ENCODE data around the gene EFCAB5. TPM values are rescaled to one million over a fixed set of nuclear protein-coding genes. Genes with fewer than 3 reads are reported as not detected.

Gene EFCAB5
- total and polyA plus RNA-seq, 2 of the 8 experiments (the other 6 are each of a cell fraction or from before 2014, with no cell fraction given), result 0.05 to 0.34 TPM

GRCh38 chr17:30000001-30000754, 58.7 kb downstream of the EFCAB5 start:
- no peak overlapping the region for H4K91ac ChIP-seq (replicated peaks; ENCODE audit: insufficient read length, low read length)
- H2BK20ac ChIP-seq (ENCODE audit: low read length), result no peak overlapping the region
- no peak overlapping the region for H3K4ac ChIP-seq (replicated peaks; ENCODE audit: insufficient read length, low read depth, low read length)
- no peaks in the 10 kb centered on the region for H3K9me3 ChIP-seq (ENCODE audit: insufficient read depth in 2 of 2, low read depth in 1 of 2, low read length in 1 of 2)
- H3K4me2 ChIP-seq (ENCODE audit: insufficient read depth in 1 of 2, low read depth in 2 of 2, low read length in 2 of 2), result no peak overlapping the region
- no peak overlapping the region for H2BK5ac ChIP-seq (ENCODE audit: low read depth, low read length)
- H2AK5ac ChIP-seq (ENCODE audit: low read depth, low read length), result no peak overlapping the region
- H3K14ac ChIP-seq (ENCODE audit: insufficient read length), result no peak overlapping the region
- H4K8ac ChIP-seq (ENCODE audit: extremely low read depth, insufficient read depth, low read length), result no peak overlapping the region
- no peaks in the 10 kb centered on the region for H3K36me3 ChIP-seq (ENCODE audit: control insufficient read depth in 2 of 4, insufficient read depth in 4 of 4, low read length in 3 of 4)
- no peak overlapping the region for H3K18ac ChIP-seq (ENCODE audit: extremely low read depth, low read length)
- no peaks in the 10 kb centered on the region for H3K27me3 ChIP-seq (replicated peaks in 1 of 4; ENCODE audit: control insufficient read depth in 3 of 4, extremely low read depth in 1 of 4, insufficient read depth in 3 of 4, low read length in 3 of 4)
- ChIA-PET POLR2A (ENCODE audit: partially characterized antibody) (no interaction called here), CTCF (ENCODE audit: partially characterized antibody) (interaction anchor here (1.1 kb wide), 1 partner anchor 61 kb away, joined by 3 read pairs; no protein-coding TSS in a partner anchor)
- H2BK12ac ChIP-seq (ENCODE audit: low read depth, low read length), result no peak overlapping the region
- H4K20me1 ChIP-seq (replicated peaks in 1 of 2; ENCODE audit: control insufficient read depth in 1 of 2, insufficient read depth in 2 of 2, low read length in 2 of 2), result no peaks in the 10 kb centered on the region
- H3K27ac ChIP-seq (ENCODE audit: low read depth, low read length), result no peak overlapping the region
- no peaks in the 10 kb centered on the region for H3K23me2 ChIP-seq (ENCODE audit: low read depth, low read length)
- no peak overlapping the region for H3K23ac ChIP-seq (ENCODE audit: insufficient read length)
- DNase-seq (ENCODE audit: low read depth in 1 of 2, low spot score in 2 of 2), result no peak
- H3K79me1 ChIP-seq (ENCODE audit: low read depth, low read length), result no peaks in the 10 kb centered on the region
- TF ChIP-seq SIN3A (conservative IDR thresholded peaks at IDR 0.05 in 1 of 2, IDR thresholded peaks at IDR 0.05 in 1 of 2; ENCODE audit: low read depth in 1 of 2, low read length in 2 of 2) (no peak), BRCA1 (IDR thresholded peaks at IDR 0.05; ENCODE audit: low read depth, low read length) (no peak), GTF2F1 (IDR thresholded peaks at IDR 0.05; ENCODE audit: borderline replicate concordance, low read depth, low read length) (no peak), SIX5 (IDR thresholded peaks at IDR 0.05; ENCODE audit: low read depth, low read length) (no peak), USF2 (IDR thresholded peaks at IDR 0.05; ENCODE audit: low read length) (no peak), CEBPB (IDR thresholded peaks at IDR 0.05; ENCODE audit: low read depth, low read length) (no peak), SUZ12 (IDR thresholded peaks at IDR 0.05; ENCODE audit: low read length) (no peak)
- no peaks in the 10 kb centered on the region for H3K4me1 ChIP-seq (replicated peaks in 1 of 4; ENCODE audit: control insufficient read depth in 3 of 4, insufficient read depth in 4 of 4, low read length in 3 of 4)
- no peak overlapping the region for H2BK15ac ChIP-seq (ENCODE audit: low read length)
- no peak overlapping the region for H3K9ac ChIP-seq (replicated peaks in 1 of 4; ENCODE audit: extremely low read depth in 1 of 4, low read depth in 3 of 4, low read length in 3 of 4)
- H2AFZ ChIP-seq (ENCODE audit: low read length), result no peak overlapping the region
- no peak overlapping the region for H3K56ac ChIP-seq (replicated peaks; ENCODE audit: insufficient read length, low read depth, low read length)
- WGBS, 2 experiments (ENCODE audit: extremely low coverage in 1 of 2, insufficient coverage in 1 of 2, insufficient read length in 1 of 2, insufficient replicate concordance in 2 of 2, low coverage in 1 of 2, low lambda C conversion rate in 2 of 2, missing lambda C conversion rate in 1 of 2), result 79% methylated on average over 3 of the region's 3 CpGs; no CpG with 5 or more reads in 1 of the 2 experiments
- H3K4me3 ChIP-seq (ENCODE audit: extremely low read depth in 1 of 4, insufficient read depth in 2 of 4, low read depth in 3 of 4, low read length in 4 of 4), result no peak overlapping the region
- no peak overlapping the region for H2BK120ac ChIP-seq (replicated peaks; ENCODE audit: low read depth, low read length)
- H3K79me2 ChIP-seq (ENCODE audit: control insufficient read depth in 1 of 2, insufficient read depth in 2 of 2, low read length in 2 of 2), result no peaks in the 10 kb centered on the region
- FAIRE-seq, result no peak
- H4K5ac ChIP-seq (ENCODE audit: insufficient read length, low read depth, low read length), result no peak overlapping the region
